HFF-Myc (cell line): ENCODE results near the gene MPZL1.
"Not testable (repeated sequence)": the region's sequence is repeated elsewhere in the genome, so short reads cannot be mapped to it uniquely, and the experiment has no call there.

Source experiments
- DNase-seq: peaks from one replicate; pipeline ENCODE4 v3.0.0-alpha.2; 2011; ENCODE audit warnings: low read depth; ENCODE audit errors: extremely low read depth
- H3K4me3 ChIP-seq: replicated peaks from 2 replicates; pipeline ENCODE4 v1.5.1; 2011; ENCODE audit warnings: low read depth, mild to moderate bottlenecking, control low read depth, low read length
- CTCF ChIP-seq: IDR thresholded peaks from 2 replicates; pipeline ENCODE4 v1.5.1; 2012; ENCODE audit warnings: mild to moderate bottlenecking, low read depth, low read length, control low read depth; ENCODE audit errors: missing control alignments

MPZL1 gene

GRCh38 chr1:167734841-167735240, 13.1 kb downstream of the MPZL1 start:
- H3K4me3 ChIP-seq: no peak overlapping the region
- TF ChIP-seq CTCF: no peak
- no peak for DNase-seq

GRCh38 chr1:167737169-167737568, 15.4 kb downstream of the MPZL1 start:
- no peak for DNase-seq
- no peak for TF ChIP-seq CTCF

GRCh38 chr1:167738158-167738557, 16.4 kb downstream of the MPZL1 start:
- no peak for TF ChIP-seq CTCF
- H3K4me3 ChIP-seq: no peak overlapping the region
- DNase-seq: no peak

More at GRCh38 chr1:167737169-167737568, 15.4 kb downstream of the MPZL1 start:
- no peak overlapping the region for H3K4me3 ChIP-seq

GRCh38 chr1:167739752-167740151, 18.0 kb downstream of the MPZL1 start:
- TF ChIP-seq CTCF: no peak
- DNase-seq: no peak
- H3K4me3 ChIP-seq: no peak overlapping the region

- H3K4me3 ChIP-seq, DNase-seq: not testable (repeated sequence)
Measured at GRCh38 chr1:167741103-167741502, 19.3 kb downstream of the MPZL1 start.

- DNase-seq, H3K4me3 ChIP-seq: not testable (repeated sequence)
Measured at GRCh38 chr1:167742392-167743057, 20.7 kb downstream of the MPZL1 start.

- no peak for TF ChIP-seq CTCF
- no peak overlapping the region for H3K4me3 ChIP-seq
- DNase-seq: no peak
Measured at GRCh38 chr1:167744901-167745300, 23.1 kb downstream of the MPZL1 start.

- DNase-seq: no peak
- TF ChIP-seq CTCF: no peak
- H3K4me3 ChIP-seq: no peak overlapping the region
Measured at GRCh38 chr1:167746013-167746672, 24.4 kb downstream of the MPZL1 start.
